K562 (cell line): Measurements from ENCODE around the gene C2orf72. TPM values are rescaled to one million over a fixed set of nuclear protein-coding genes. Genes with fewer than 3 reads are reported as not detected.

Experiments used
- ATAC-seq: fragments of 200-7000 bp; cut with Tn5 transposase; 3 replicates; pipeline ENCODE4 v1.9.1; 2020; ENCODE audit warnings: moderate library complexity
- BruUV-seq: library from RNA; stranded (reverse); fragments of 400-500 nt; replicated peaks from 2 replicates; lab custom pipeline; 2021; lab: Mats Ljungman, UMichigan
- CTCF ChIA-PET: fragments of 300-600 bp; formaldehyde crosslinking; extraction: SDS; loops from one replicate; lab custom pipeline; 2021; ENCODE audit warnings: low intra/inter-chr PET ratio; lab: Yijun Ruan, JAX
- POLR2A ChIA-PET: fragments of 300-600, 350-650 bp; sonication (Branson Sonifier 250); formaldehyde crosslinking; extraction: SDS; loops from one replicate; lab custom pipeline; 2021; ENCODE audit warnings: antibody characterized with exemption, inconsistent platforms; lab: Yijun Ruan, JAX
- DNase-seq, 4 experiments: peaks; one replicate each; pipeline versions ENCODE4 v3.0.0 to v3.0.0-alpha.2; 2011 to 2018; ENCODE audit warnings: low spot score in 3 of 4, mixed read lengths in 3 of 4; ENCODE audit errors: extremely low read depth in 1 of 4
- FAIRE-seq: peaks from 2 replicates; lab custom pipeline; 2011; peaks lifted over from hg19 to GRCh38; lab: Jason Lieb, UNC
- H2AFZ ChIP-seq: 2 replicates; pipeline ENCODE4 v1.6.0; 2011; ENCODE audit warnings: low read depth, low read length, control low read depth, inconsistent platforms
- H3K27ac ChIP-seq: fragments of 200-600 bp; 3 replicates; pipeline ENCODE4 v1.8.0; 2011; ENCODE audit warnings: low read depth, mild to moderate bottlenecking, control low read depth, inconsistent platforms, low read length, moderate library complexity, mixed read lengths; ENCODE audit errors: extremely low read depth
- H3K27me3 ChIP-seq, 2 experiments: fragments of 300-600 bp in 1 of 2; 2 replicates in 1 of 2; 3 replicates in 1 of 2; pipeline versions ENCODE4 v1.6.0 to v1.8.0; 2011; ENCODE audit warnings: inconsistent platforms in 2 of 2, low read length in 2 of 2, mild to moderate bottlenecking in 1 of 2, mixed read lengths in 1 of 2, moderate library complexity in 1 of 2; ENCODE audit not compliant: control insufficient read depth in 2 of 2, insufficient read depth in 2 of 2
- H3K36me3 ChIP-seq: fragments of 300-600 bp; 3 replicates; pipeline ENCODE4 v1.8.0; 2011; ENCODE audit warnings: mild to moderate bottlenecking, low read length, inconsistent platforms; ENCODE audit not compliant: control insufficient read depth, insufficient read depth
- H3K4me1 ChIP-seq, 2 experiments: fragments of 200-600 bp in 1 of 2; replicated peaks in 1 of 2; 2 replicates in 1 of 2; 3 replicates in 1 of 2; pipeline versions ENCODE4 v1.5.1 to v1.8.0; 2011; ENCODE audit warnings: inconsistent platforms in 2 of 2, low read length in 2 of 2, mild to moderate bottlenecking in 1 of 2, mixed read lengths in 1 of 2, moderate library complexity in 1 of 2; ENCODE audit not compliant: control insufficient read depth in 2 of 2, insufficient read depth in 2 of 2
- H3K4me2 ChIP-seq: 2 replicates; pipeline ENCODE4 v1.6.1; 2011; ENCODE audit warnings: low read length, control low read depth, inconsistent platforms, mixed read lengths; ENCODE audit not compliant: insufficient read depth
- H3K4me3 ChIP-seq: fragments of 200-600 bp; sonication (generic), shearing (Covaris generic); 2 replicates; pipeline ENCODE4 v1.5.1; 2016; ENCODE audit warnings: control low read depth, inconsistent platforms
- H3K79me2 ChIP-seq: fragments of 200-600 bp; 3 replicates; pipeline ENCODE4 v1.8.0; 2011; ENCODE audit warnings: low read length, inconsistent platforms; ENCODE audit not compliant: control insufficient read depth, insufficient read depth
- H3K9ac ChIP-seq, 2 experiments: 2 replicates each; pipeline versions ENCODE4 v1.6.0 to v1.6.1; 2011; ENCODE audit warnings: low read depth in 2 of 2, low read length in 2 of 2, control low read depth in 1 of 2, inconsistent platforms in 1 of 2, mild to moderate bottlenecking in 1 of 2, mixed read lengths in 1 of 2; ENCODE audit not compliant: insufficient read depth in 1 of 2
- H3K9me1 ChIP-seq: one replicate; pipeline ENCODE4 v1.6.0; 2011; ENCODE audit warnings: inconsistent platforms, mild to moderate bottlenecking, low read length, moderate library complexity; ENCODE audit not compliant: control insufficient read depth, insufficient read depth
- H3K9me3 ChIP-seq: replicated peaks from 2 replicates; pipeline ENCODE4 v1.5.1; 2011; ENCODE audit warnings: low read depth, low read length, inconsistent platforms; ENCODE audit not compliant: control insufficient read depth, insufficient read depth
- H4K20me1 ChIP-seq: replicated peaks from 2 replicates; pipeline ENCODE4 v1.6.1; 2011; ENCODE audit warnings: low read length, inconsistent platforms, mixed read lengths; ENCODE audit not compliant: control insufficient read depth, insufficient read depth
- BRD9 ChIP-seq: fragments of 450-650 bp; IDR thresholded peaks from 2 replicates; pipeline ENCODE4 v1.6.1; 2018; ENCODE audit warnings: low read depth; ENCODE audit not compliant: partially characterized antibody
- DDX20 ChIP-seq: fragments of 450-650 bp; IDR thresholded peaks from 2 replicates; pipeline ENCODE4 v1.6.1; 2016; ENCODE audit warnings: missing genetic modification characterization, low read depth, mild to moderate bottlenecking, missing compliant biosample characterization, moderate library complexity
- FOXJ3 ChIP-seq: sonication (generic); formaldehyde crosslinking; IDR thresholded peaks from 2 replicates; pipeline ENCODE4 v1.4.0; 2020; ENCODE audit warnings: mild to moderate bottlenecking, missing genetic modification reagents
- MCM5 ChIP-seq: fragments of 450-650 bp; IDR thresholded peaks from 2 replicates; pipeline ENCODE4 v1.6.1; 2016; ENCODE audit warnings: low read depth
- NR0B1 ChIP-seq: fragments of 450-650 bp; IDR thresholded peaks from one replicate; pipeline ENCODE4 v1.6.1; 2018; ENCODE audit warnings: mild to moderate bottlenecking, moderate library complexity; ENCODE audit not compliant: partially characterized antibody
- PYGO2 ChIP-seq: fragments of 450-650 bp; IDR thresholded peaks from 2 replicates; pipeline ENCODE4 v1.6.1; 2016; ENCODE audit warnings: mild to moderate bottlenecking, missing genetic modification characterization, moderate library complexity, missing compliant biosample characterization
- RBBP5 ChIP-seq: fragments of 200-600 bp; sonication (generic); IDR thresholded peaks from 2 replicates; pipeline ENCODE4 v1.6.1; 2012; ENCODE audit warnings: borderline replicate concordance, mild to moderate bottlenecking, low read length, control low read depth, inconsistent platforms; ENCODE audit not compliant: insufficient read depth, poor library complexity, severe bottlenecking
- ZHX1 ChIP-seq: fragments of 150-350 bp; conservative IDR thresholded peaks from 2 replicates; pipeline ENCODE4 v1.6.1; 2014; ENCODE audit warnings: low read length
- ZNF253 ChIP-seq: fragments of 250-450 bp; sonication (Bioruptor Pico); conservative IDR thresholded peaks from 2 replicates; pipeline ENCODE4 v1.6.1; 2021; ENCODE audit warnings: mild to moderate bottlenecking
- ZNF263 ChIP-seq: sonication (generic); formaldehyde crosslinking; IDR thresholded peaks from 2 replicates; pipeline ENCODE4 v1.8.0; 2022; ENCODE audit warnings: mild to moderate bottlenecking, missing genetic modification reagents, borderline replicate concordance
- ZNF280A ChIP-seq: fragments of 450-650 bp; IDR thresholded peaks from 2 replicates; pipeline ENCODE4 v1.6.1; 2018; ENCODE audit warnings: mild to moderate bottlenecking, low read depth; ENCODE audit not compliant: partially characterized antibody
- ZNF445 ChIP-seq: fragments of 250-450 bp; sonication (Bioruptor Pico); IDR thresholded peaks from 2 replicates; pipeline ENCODE4 v1.4.0; 2020; ENCODE audit warnings: low read depth, mild to moderate bottlenecking, moderate library complexity
- WGBS: fragments of 100-300 bp; shearing (Covaris generic); methylation state at CpG from one replicate; pipeline ENCODE4 v1.1.6; 2016; ENCODE audit warnings: low coverage, mixed read lengths; ENCODE audit not compliant: insufficient coverage; ENCODE audit errors: missing lambda C conversion rate; 5-methylcytosine and 5-hydroxymethylcytosine counted together
- in situ Hi-C: fragments of 300-500 bp; cut with MboI; formaldehyde crosslinking; loops from 4 replicates; pipeline ENCODE4 v1.15.0; 2018; ENCODE audit warnings: inconsistent platforms, mixed read lengths
- intact Hi-C: fragments of 100-400 bp; cut with micrococcal nuclease; formaldehyde crosslinking; loops from 2 replicates; pipeline ENCODE4 v1.14.2; 2022
- polyA plus RNA-seq, 8 experiments: library from polyadenylated mRNA; depleted of rRNA in 4 of 8; stranded (reverse) in 5 of 8; unstranded in 3 of 8; fragments of >200 nt; fragmentation: Nextera tagmentation in 2 of 8; fragmentation: Illumina TruSeq in 1 of 8; extraction: Ambion mirVana in 2 of 8; extraction: Trizol in 1 of 8; gene quantifications; 2 replicates each; pipeline versions ENCODE4 v1.2.1 to v1.2.3, GENCODE V29; 2011 to 2014; ENCODE audit warnings: inconsistent platforms in 1 of 8, missing spikeins in 1 of 8
- total RNA-seq, 7 experiments: library from RNA; depleted of rRNA in 6 of 7; stranded (reverse); fragments of >200 nt in 6 of 7; fragmentation: Illumina TruSeq in 2 of 7; extraction: Trizol in 2 of 7; gene quantifications; 2 replicates each; pipeline versions ENCODE4 v1.2.1 to v1.2.3, GENCODE V29; 2011 to 2021; ENCODE audit warnings: low replicate concordance in 1 of 7

Gene C2orf72
- total and polyA plus RNA-seq, 9 of the 15 experiments (the other 6 are each of a cell fraction or from before 2014, with no cell fraction given), result 0.08 to 0.18 (median 0.11) TPM; not detected in 6

- no peak for TF ChIP-seq ZNF280A
- no peak for TF ChIP-seq DDX20
- no peak for TF ChIP-seq BRD9
Observed at GRCh38 chr2:231047923-231048915, 10.9 kb downstream of the C2orf72 start (continued).

- CTCF ChIA-PET, result no interaction called here
- peaks cover 0 to 11% of the 10 kb centered on the region in 2 experiments; a peak in 2 of 5 replicates for H3K4me1 ChIP-seq
- no peak for TF ChIP-seq ZNF253 (CRISPR knock-in tag)
- TF ChIP-seq ZNF263 (CRISPR knock-in tag), result no peak
- no peak for TF ChIP-seq ZHX1
- no peak for TF ChIP-seq FOXJ3 (CRISPR knock-in tag)
- TF ChIP-seq RBBP5, result no peak
- no peak for TF ChIP-seq NR0B1
- no peak for TF ChIP-seq MCM5
- TF ChIP-seq ZNF445, result no peak
- TF ChIP-seq PYGO2, result no peak
Observed at GRCh38 chr2:231049286-231050017, 12.1 kb downstream of the C2orf72 start.

More at GRCh38 chr2:231049286-231050017, 12.1 kb downstream of the C2orf72 start:
- intact Hi-C loops, result loop anchor here (10.0 kb wide), 1 partner anchor 145 kb away; no protein-coding TSS in a partner anchor
- no peak overlapping the region for H3K9ac ChIP-seq
- H3K4me3 ChIP-seq, result no peak overlapping the region
- 1% methylated on average over 11 of the region's 12 CpGs for WGBS
- H3K9me3 ChIP-seq, result no peaks in the 10 kb centered on the region
- peaks cover 3 to 18% of the 10 kb centered on the region in 2 experiments; a peak in 3 of 5 replicates for H3K27me3 ChIP-seq
- DNase-seq, result no peak
- in situ Hi-C loops, result no loop called here
- no peak for ATAC-seq
- POLR2A ChIA-PET, result no interaction called here
- no peaks in the 10 kb centered on the region for H3K79me2 ChIP-seq
- BruUV-seq, result no TSS peak
- H3K9me1 ChIP-seq, result no peaks in the 10 kb centered on the region
- H2AFZ ChIP-seq, result no peak overlapping the region
- H3K36me3 ChIP-seq, result no peaks in the 10 kb centered on the region
- no peak for FAIRE-seq
- no peak overlapping the region for H3K27ac ChIP-seq
- H4K20me1 ChIP-seq, result no peaks in the 10 kb centered on the region
- no peak overlapping the region for H3K4me2 ChIP-seq
